Stimulated activated CD8-positive, alpha-beta memory T cell treated with anti-CD3 and anti-CD28 coated beads, Interleukin-4, amount 100 ng/mL, for 48 hours (primary cell): ENCODE results near the gene RNU11.
"Not testable (repeated sequence)": the region's sequence is repeated elsewhere in the genome, so short reads cannot be mapped to it uniquely, and the experiment has no call there.

ENCODE experiments used
- DNase-seq: peaks from one replicate; pipeline ENCODE4 v3.0.0-alpha.2; 2020

Gene RNU11

DNA sequence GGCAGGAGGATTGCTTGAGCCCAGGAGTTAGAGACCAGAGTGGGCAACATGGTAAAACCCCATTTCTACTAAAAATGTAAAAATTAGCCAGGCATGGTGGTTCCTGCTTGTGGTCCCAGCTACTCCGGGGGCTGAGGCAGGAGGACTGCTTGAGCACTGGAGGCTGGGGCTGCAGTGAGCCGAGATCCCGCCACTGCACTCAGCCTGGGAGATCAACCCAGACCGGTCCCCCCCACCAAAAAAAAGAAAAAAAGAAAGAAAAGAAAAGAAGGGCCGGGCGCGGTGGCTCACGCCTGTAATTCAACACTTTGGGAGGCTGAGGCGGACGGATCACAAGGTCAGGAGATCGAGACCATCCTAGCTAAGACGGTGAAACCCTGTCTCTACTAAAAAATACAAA lies 18.4 kb downstream of the RNU11 start:
- DNase-seq: no peak

DNA sequence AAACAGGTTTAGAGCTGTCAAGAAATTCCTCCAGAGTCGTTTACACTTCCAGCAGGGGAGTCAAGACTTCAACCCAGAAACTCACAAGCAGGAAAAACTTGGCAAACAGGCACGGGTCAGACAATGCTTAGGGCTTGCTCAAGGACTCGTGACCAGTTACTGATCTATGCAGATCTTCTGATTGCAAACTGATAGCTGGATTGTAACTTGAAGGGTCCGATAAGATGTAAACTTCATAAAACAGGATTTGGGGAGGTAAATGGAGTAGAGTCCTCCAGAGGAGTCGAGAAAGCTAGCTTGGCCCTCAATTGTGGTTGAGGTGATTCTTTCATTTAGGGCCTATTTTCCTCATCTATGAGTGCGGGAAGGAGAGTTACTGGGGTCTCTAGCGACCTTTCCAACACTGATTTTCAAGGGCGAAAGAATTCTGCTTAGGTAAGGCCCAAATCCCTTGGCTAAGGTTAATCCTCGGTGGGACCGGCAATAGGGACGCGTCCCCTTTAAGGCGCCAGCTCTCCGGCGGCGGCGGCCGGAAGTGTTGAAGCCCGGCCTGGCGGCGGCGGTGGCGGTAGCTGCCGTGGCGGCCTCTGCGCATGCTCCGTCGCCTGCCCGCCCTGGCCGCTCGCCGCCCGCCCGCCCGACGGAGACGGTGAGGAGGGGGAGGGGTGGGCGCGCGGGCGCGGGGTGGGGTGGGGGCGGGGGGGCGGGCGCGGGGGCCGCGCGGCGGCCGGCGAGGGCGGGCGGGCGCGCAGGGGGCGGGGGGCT lies 20.0 kb downstream of the RNU11 start, which contains the start of gene GMEB1:
Gene GMEB1, plus strand, starts transcription at position 594 of the 765 bp plus-strand sequence. CDS start 14,829 bp downstream, outside the sequence.
- DNase-seq: peak; percentile 89

DNA sequence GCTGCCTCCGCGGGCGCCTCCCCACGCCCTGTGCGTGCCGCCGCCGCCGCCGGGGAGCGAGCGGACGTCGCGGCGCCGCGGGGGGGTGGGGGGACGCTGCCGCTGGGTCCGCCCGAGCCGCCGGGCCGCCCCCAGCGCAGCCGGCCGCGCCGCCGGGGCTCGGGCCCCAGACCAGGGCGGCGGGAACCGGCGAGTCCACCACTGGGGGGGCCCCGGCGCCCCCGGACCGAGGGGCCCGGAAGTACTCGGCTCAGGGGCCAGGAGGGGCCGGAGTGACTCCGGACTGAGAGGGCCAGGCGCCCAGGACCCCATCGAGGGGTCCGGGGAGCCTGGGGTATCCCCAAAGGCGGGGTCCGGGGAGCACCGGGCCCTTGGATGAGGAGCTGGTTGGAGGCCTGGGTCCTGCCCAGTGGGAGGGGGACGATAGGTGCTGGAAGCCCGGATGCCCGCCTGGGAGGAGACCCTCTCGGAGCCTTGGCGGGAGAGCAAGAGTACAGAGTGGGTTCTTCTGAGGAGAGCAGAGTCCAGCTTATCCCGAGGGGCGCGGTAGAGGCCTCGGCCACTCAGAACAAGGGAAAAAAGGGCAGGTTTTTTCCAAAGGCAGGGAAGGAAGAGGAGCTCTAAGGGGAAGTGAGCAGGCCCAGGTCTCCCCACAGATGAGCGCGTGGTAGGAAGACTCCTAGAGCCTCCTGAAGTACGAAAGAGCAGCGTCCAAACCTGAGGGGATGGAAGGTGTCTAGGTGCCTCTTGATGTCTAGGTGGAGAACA lies 20.7 kb downstream of the RNU11 start:
- DNase-seq: peak; percentile 65

DNA sequence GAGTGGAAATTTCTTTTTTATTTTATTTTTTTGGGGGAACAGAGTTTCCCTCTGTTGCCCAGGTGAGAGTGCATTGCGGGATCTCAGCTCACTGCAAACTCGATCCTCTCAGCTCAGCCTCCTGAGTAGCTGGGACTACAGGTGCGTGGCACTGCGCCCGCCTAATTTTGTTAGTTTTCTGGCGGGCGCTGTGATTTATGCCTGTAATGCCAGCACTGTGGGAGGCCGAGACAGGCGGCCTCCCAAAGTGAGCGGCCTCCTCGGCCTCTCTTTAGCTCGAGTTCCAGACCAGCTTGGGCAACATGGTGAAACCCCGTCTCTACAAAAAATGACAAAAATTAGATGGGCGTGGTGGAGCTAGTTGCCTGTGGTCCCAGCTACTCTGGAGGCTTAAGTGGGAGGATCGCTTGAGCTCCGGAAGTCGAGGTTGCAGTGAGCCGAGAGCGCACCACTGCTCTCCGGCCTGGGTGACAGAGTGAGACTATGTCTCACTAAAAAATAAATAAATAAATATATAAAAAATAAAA lies 22.9 kb downstream of the RNU11 start:
- no peak for DNase-seq

DNA sequence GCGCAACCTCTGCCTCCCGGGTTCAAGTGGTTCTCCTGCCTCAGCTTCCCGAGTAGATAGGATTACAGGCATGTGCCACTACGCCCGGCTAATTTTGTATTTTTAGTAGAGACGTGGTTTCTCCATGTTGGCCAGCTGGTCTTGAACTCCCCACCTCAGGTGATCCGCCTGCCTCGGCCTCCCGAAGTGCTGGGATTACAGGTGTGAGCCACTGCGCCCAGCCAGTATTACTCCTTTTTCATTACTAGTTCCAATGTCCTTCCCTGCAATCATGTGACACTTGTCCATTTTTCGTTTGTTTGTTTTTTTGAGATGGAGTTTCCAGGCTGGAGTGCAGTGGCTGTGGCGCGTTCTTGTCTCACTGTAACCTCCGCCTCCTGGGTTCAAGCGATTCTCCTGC lies 24.6 kb downstream of the RNU11 start:
- not testable (repeated sequence) for DNase-seq

DNA sequence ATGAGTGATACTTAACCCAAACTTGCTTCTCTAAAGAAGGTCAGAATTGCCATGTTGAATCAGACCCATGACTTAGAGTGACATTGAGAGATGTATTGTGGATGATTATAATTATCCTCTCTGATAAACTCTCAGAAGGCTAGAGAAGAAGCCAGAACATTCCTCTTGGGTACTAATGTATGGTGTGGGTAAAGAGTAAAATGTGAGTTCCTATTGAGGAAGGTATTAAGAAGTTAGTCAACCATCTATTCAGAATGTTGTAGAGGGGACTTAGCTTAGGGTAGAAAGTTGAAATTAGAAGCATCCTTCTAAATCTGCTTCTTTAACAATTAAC lies 27.5 kb downstream of the RNU11 start:
- no peak for DNase-seq

DNA sequence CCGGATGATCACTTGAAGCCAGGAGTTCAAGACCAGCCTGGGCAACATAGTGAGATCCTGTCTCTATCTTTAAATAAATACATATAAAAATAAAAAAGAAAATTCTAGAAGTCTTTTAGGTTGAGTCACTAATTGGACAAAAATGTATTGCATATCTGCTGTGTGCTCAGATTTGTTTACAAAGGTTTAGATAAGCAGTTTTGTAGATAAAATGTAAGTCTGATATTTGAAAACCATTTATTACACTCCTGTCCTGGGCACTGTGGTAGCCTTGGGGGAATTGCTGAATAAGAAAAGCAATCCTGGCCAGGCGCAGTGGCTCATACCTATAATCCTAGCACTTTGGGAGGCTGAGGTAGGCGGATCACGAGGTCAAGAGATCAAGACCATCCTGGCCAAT lies 31.8 kb downstream of the RNU11 start:
- DNase-seq: no peak

DNA sequence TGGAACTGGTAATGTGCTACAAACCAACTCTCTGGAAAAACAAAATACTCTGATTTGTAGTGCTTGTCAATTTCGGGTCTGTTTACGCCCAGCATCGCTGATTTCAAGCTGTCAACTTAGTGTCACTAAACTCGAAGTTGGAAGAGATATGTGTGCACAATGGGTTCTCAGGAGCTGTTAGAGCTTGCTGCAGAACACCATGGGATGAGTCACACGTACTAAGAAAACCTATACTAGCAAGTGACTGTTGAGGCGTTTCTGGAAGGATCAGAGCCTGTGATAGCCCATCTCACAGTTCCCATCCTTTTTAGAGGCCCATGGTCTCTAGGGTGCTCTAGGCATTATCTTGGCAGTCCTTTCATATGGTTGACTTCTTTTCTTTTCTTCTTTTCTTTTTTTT lies 34.4 kb downstream of the RNU11 start:
- no peak for DNase-seq

DNA sequence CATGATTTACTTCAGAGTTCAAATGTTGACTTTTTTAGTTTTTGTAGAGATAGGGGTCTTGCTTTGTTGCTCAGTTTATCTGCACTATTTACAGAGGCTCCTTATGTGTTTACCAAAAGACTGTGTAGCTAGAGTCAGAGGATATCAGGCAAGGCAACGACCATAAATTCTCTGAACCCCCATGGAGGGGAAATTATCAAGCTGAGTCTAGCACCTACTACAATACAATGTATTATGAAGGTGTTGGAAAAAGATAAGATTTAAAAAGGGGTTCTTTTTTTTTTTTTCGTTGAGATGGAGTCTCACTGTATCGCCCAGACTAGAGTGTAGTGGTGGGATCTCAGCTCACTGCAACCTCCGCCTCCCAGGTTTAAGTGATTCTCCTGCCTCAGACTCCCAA lies 36.5 kb downstream of the RNU11 start:
- DNase-seq: no peak

DNA sequence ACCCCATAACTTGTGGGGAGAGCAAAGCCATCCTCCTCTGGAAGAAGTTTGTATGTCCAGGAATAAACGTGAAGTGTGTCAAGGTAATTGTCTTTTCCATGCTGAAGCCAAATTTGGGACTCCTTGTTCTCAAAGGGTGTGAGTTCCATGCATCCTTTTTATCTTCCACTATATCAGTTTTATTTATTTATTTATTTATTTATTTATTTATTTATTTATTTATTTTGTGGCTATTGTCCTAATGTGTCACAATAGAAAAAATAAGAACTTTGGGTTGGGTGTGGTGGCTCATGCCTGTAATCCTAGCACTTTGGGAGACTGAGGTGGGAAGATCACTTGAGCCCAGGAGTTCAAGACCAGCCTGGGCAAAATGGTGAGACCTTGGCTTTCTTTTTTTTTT lies 43.2 kb downstream of the RNU11 start:
- DNase-seq: not testable (repeated sequence)
